PC-9 (cell line): ENCODE data around the gene PSMC3IP.

Source experiments
- CTCF ChIP-seq: fragments of 200-600 bp; sonication (generic); conservative IDR thresholded peaks from 2 replicates; pipeline ENCODE4 v1.6.1; 2017; ENCODE audit warnings: mixed run types, antibody characterized with exemption, mild to moderate bottlenecking, moderate library complexity
- EZH2 ChIP-seq: fragments of 200-600 bp; sonication (generic); IDR thresholded peaks from 2 replicates; pipeline ENCODE4 v1.8.0; 2017; ENCODE audit warnings: antibody characterized with exemption, low read depth

GRCh38 chr17:42617956-42618431 lies 40.5 kb upstream of the PSMC3IP start:
- no peak for TF ChIP-seq CTCF
- TF ChIP-seq EZH2, result no peak
